HTERT RPE-1 (cell line): ENCODE measurements around the gene MYL9.
"Not testable (repeated sequence)": the region's sequence is repeated elsewhere in the genome, so short reads cannot be mapped to it uniquely, and the experiment has no call there.

Source experiments
- in situ Hi-C: fragments of 300-500 bp; cut with MboI; formaldehyde crosslinking; loops from 4 replicates; pipeline ENCODE4 v1.14.3; 2020; ENCODE audit warnings: low sequenced_read_pairs

The MYL9 gene

DNA sequence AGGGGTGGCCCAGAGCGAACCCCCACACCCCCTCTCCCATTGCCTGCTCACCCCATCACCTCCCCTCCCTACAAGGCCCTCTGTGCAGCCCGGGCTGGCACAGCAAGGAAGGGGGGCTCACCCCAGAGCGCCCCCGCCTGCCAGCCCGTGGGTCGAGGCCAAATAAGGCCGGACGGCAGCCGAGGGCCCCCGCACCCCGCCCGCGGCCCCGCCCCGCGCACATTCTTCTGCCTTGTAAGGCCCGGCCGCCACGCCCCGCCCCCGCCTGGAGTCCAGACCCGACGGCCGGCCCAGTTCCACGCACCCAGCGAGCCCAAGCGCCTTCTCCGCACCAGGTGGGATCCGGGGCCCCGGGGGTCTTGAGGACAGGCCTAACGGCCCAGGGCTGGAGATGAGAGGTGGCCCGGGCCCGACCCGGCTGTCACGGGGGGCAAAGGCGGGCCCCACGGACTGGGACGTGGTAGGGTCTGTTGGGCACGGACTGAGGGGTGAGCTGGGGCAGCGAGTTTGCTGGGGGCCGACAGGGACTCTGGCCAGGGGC, at the start of gene MYL9:
TSS of gene MYL9 (plus strand) at position 293 of the 541 bp plus-strand sequence. CDS start 3,366 bp downstream, outside the sequence.
- in situ Hi-C loops: no loop called here

DNA sequence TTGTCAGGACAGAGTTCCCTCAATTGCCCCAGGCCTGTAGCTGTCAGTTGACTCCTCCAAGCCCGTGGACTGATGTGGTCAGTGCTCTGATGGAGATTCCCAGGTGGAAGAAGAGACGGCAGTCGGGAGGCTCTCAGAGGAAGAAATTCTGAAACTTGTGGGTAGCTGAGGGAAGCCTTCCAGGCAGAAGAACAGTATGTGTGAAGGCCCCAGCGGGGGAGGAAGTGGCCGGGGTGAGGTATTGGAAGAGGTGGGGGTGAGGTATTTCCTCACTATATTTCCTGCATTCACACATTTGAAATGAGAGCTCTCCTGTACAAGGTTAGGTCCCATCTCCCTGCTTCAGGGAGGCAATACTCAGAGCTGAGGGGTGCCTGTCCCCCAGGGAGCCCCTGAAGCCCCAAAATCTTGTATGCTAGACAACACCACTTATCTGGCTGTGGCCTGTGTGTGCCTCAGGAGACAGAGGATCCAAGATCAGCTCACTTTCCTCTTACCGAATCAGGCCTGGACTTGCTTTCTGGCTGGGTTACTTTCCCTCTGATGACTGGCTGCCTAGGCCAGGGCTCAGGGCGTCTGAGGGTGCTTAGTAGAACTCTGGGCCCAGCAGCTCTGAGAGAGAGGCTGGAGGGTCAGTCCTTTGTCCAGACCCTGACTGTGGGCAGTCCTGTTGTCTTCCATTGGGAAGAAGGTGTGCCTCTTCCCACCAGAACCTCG, 49.3 kb upstream of the MYL9 start:
- in situ Hi-C loops: no loop called here

DNA sequence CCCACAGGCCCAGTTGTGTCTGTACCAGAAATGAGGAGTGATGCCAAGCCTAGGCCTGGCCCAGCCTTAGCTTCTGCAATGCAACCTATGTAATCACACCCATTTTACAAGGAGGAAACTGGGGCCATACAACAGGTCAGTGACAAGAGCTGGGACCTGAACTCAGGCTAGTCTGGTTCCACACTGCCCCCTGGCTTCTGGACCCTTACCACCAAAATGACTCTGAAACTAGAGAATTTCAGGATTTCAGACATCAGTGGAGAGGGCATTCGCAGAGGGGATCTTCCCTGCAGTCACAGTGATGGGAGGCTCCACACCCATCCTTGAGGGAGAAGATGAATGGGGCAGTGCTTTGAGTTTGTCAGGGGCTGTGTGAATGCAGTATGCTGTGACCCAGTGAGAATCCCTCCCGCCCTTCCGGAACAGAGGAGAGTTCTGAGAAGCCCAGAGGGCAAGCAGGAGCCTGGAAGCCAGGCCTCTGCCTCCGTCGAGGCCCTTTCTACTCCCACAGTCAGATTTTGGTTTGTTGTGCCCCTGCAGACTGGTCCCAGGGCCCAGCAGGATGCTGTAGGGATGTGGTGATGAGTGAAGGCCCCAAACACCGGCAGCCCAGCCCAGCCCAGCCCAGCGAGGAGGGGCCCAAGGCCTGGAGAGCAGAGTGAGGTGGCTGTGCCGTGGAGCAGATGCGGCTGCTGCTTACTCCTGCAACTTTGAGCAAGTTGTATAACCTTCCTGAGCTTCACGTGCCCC, 48.1 kb upstream of the MYL9 start:
- in situ Hi-C loops: no loop called here

DNA sequence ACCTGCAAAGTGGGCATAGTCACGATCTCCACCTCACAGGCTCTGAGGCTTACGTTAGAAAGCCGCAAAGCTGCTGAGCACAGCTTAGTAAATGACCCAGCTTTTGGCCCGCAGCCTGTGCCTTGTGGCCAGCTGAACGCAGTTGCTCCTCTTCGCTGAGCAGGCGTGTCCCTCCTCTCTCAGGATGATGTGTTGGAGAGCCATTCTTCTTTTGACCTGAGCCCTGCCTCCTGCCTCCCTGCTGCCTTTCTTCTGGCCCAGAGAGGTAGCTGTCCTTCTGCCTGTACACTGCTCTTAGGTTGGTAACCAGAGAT, 47.6 kb upstream of the MYL9 start:
- in situ Hi-C loops: no loop called here

DNA sequence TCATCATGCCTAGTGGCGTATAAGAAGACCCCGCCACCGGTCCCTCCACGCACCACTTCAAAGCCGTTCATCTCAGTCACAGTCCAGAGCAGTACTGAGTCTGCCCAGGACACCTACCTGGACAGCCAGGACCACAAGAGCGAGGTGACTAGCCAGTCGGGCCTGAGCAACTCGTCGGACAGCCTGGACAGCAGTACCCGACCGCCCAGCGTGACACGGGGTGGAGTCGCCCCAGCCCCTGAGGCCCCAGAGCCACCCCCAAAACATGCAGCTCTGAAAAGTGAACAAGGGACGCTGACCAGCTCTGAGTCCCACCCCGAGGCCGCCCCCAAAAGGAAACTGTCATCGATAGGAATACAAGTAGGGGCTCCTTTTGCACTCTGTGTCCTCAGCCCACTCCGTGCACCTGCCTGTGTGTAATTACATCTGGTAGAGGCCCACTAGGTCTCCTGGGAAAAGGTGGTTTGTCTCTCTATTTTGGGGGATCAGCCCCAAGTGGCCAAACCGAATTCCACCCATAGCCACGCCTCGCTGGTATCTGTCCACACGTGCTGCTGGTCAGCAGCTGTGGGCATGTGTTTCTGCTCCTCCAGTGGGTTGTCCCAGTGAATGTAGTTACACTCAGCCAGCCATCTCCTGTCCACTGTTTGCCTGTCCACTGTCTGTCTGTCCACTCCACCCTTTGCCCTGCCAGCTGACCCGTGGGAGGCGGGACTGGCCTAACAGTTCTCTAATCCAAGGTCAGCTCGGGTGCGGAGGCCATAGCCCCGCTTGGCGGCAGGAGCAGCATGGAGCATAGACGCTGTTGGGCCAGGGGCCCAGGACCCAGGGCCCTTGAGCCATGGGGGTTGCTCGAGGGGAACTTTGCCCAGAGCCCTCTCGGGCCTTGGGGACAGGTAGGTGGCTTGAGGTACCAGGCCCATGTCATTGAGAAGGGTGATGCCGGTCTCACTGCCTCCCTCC, 44.3 kb upstream of the MYL9 start:
- in situ Hi-C loops: no loop called here

DNA sequence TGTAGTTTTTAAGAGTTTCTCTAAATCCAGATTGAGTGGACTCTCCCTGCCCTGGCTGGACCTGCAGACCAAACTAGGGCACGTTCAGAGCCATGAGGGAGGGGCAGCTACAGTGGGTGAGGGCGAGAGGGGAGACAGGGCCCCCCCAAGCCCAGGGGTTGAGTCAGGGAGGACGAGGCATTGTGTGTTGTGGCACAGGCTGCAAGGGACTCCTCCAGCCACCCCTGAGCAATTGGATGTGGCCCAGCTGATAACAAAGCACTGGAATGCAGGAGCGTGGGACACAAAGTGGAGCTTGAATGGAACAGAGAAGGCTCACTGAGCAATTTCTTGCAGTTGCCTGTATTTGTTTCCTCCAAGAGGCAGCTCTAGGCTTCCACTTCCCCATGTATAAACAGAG, 43.5 kb upstream of the MYL9 start:
- in situ Hi-C loops: no loop called here

DNA sequence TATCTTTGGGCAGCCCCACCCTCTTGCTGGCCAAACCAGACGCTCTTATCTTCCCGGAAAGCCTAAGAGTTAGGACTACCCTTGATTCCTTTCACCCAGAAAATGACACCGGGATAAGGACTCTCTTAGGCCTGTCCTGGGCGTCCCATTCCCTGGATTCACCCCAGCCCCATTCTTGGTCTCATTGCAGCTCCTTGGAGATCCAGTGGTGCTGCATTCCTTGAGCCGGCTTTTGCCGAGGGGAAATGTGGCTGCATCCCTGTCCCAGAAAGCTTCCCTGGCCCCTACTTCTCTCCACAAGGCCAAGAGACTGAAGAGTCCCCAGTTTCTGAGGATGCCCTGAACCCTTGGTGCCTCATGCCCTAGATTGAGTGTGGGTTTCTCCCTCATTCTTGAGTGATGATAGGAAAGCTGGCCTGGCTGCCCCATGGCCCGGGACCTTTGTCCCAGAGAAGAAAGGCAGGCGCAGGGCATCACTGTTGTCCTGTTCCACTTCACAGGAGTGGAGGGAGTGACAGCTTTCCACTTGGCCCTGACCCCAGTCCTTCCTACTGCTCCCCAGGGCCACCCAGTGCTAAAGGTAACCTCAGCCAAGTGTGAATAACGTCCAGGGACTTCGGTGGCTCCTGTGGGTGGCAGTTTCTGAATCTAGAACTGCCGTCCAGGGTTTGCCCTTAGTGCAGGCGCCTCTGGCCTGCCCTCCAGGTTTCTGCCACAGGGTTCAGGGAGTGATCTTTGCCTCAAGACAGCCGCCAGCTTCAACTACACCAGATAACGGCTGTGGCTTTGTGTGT, 42.7 kb upstream of the MYL9 start:
- in situ Hi-C loops: no loop called here

DNA sequence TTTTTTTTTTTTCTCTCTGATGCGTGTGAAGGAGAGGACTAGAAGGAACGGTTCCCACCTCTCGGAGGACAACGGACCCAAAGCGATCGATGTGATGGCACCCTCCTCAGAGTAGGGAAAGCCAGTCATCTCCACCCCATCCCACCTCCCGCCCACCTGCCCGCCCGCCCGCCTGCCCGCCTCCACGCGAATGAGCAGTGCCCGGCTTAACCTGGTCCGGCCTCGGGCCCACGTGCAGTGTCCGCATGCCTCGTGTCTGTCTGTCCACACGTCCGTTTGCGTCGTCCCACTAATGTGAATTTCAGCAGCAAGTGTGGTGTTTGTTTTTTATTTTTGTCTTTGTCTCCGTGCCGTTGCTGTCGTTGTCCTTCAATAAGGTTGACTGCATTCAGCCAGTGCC, 42.1 kb upstream of the MYL9 start:
- in situ Hi-C loops: no loop called here

DNA sequence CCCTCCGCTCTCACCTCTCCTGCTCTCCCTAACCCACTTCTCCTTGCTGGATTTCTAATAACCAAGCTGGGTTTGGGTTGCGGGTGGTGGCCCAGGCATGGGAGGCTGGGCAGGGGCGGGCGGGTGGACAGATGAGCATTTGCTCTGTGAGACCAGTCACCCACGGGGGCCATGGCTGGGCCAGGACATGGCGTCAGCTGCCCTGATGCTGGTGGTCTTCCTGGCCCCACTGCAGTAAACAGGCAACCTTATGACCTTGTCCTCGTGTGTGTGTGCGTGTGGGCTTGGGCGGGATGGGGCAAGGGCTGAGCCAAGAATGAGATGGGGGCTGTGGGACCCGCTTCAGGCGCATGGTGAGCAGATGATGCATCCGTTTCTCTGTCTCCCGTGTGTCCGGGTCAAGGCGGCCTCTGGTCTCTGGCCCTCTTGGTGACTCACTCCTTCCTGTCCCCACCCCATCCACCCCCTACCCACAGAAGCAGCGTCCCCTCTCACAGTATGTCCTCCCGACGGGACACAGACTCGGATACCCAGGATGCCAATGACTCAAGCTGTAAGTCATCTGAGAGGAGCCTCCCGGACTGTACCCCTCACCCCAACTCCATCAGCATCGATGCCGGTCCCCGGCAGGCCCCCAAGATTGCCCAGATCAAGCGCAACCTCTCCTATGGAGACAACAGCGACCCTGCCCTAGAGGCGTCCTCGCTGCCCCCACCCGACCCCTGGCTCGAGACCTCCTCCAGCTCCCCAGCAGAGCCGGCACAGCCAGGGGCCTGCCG, 41.4 kb upstream of the MYL9 start:
- in situ Hi-C loops: no loop called here

DNA sequence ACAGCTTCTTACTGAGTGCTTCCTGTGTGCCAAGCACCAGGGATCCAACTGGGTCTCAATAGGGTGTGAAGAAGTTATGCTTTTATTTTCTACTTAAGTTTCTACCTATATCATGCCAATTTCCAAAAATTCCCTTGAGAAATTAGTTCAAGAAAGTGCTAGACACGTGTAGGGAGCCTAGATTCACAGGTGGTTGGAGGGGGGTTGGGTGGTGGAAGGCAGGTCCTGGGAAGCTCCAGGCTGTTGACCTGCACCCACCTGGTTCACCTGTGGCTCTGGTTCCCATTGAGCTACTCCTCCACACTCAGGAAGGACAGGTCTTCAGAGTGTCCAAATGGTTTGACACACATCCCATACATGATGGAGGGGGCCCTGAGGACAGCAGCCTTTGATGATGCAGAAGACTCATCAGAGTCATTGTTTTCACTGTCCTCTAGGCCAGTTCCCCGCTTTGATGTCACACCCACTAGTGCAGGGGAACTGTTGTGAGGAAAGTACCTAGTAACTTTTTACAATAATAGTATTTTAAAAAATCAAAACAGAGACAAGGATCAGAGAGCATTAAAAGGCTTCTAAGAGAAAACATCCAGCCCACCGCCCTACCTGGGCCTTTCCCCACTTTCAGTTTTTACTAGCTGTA, 39.8 kb upstream of the MYL9 start:
- in situ Hi-C loops: no loop called here

DNA sequence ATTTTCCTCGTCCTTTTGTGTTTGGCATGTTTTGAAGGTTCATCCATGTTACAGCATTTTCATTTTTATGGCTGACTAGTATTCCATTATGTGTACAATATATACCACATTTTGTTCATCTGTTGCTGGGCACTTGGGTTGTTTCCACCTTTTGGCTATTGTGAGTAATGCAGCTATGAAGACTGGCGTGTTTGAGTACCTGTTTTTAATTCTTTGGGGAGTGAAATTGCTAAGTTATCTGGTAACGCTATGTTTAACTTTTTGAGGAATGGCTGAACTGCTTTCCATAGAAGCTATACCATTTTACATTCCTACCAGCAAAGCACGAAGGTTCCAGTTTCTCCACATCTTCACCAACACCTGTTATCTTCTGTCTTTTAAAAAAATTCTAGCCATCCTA, 37.0 kb upstream of the MYL9 start:
- in situ Hi-C loops: no loop called here

DNA sequence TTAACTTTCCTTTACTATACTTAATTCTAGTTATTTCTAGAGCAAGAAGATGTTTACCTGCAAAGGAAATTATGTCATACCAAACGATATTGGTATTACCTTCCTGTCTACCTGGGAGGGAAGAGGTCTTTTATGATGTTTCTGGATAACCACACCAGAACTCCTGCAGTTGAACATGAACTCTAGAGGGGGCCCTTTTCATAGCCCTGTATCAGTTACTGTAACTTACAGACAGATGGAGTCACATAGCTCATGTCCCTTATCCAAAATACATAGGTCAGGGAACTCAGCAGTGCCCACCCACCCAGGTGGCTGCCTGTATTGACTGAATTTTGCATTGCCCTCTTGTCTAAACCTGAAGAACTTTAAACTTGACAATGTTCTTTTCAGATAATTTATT, 35.1 kb upstream of the MYL9 start:
- in situ Hi-C loops: no loop called here

DNA sequence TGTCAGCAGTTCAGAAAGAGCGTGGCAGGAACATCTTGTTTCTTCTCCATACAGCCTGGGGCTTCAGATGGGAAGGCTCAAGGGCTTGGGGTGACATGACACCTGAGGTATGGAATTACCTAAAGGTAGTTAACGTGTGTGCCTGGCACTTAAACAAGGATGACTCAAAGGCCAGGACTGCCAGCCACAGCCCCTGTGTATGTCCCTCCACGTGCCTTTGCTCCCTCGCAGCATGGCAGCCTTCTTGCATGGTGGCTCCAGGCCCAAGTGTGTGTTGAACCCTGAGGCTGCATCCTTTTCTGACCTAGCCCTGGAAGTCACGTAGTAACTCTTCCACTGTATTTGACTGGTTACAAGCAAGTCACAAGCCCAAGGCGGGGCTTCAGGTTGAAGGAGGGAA, 33.6 kb upstream of the MYL9 start:
- in situ Hi-C loops: no loop called here

DNA sequence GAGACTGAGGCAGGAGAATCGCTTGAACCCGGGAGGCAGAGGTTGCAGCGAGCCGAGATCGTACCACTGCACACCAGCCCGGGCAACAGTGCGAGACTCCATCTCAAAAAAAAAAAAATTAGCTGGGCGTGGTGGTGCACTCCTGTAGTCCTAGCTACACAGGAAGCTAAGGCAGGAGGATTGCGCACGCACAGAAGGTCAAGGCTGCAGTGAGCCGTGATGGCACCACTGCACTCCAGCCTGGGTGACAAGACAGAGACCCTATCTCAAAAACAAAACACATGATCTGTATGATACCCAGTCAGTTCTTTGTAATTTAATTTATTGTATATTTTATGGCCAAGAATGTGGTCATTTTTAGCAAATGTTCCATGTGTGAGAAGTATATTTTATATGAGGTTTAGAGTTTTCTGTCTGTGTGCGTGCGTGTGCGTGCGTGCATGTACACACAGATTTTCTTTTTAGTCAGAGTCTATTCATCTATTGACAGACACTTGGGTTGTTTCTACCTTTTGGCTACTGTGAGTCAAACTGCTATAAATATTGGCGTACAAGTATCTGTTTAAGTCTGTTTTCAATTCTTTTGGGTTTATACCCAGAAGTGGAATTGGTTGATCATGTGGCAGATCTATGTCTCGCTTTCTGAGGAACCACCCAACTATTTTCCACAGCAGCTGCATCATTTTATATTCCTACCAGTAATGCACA, 22.2 kb upstream of the MYL9 start:
- in situ Hi-C loops: no loop called here

DNA sequence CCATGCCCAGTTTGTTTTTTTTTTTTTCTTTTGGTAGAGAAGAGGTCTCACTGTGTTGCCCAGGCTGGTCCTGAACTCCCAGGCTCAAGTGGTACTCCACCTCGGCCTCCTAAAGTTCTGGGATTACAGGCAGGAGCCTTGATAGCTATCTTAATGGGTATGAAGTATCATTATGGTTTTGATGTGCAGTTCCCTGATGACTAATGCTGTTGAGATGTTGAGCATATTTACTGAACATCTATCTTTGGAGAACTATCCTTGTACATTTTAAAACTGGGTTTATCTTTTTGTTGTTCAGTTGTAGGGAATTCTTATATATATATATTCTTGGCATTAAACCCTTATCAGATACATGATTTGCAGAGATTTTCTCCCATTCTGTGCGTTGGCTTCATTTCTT, 21.4 kb upstream of the MYL9 start:
- in situ Hi-C loops: no loop called here

DNA sequence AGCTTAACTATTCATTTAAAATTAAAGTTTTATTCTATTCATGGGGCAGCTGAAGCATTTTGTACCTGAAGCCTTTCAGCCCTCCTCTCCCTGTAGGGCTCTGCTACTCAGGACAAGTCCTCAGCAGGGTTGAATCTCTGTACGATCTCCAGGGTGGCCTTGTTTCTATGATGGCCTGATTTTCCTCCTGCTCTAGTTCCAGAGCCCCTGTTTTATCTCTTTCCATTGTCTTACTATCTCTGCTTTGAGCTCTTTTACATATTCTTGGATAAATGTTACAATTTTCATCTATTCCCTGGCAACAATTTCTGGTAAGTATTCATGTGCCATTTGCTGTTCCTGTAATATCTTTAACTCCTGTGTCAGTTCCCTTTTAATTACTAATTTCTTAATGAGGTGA, 19.8 kb upstream of the MYL9 start:
- in situ Hi-C loops: no loop called here

DNA sequence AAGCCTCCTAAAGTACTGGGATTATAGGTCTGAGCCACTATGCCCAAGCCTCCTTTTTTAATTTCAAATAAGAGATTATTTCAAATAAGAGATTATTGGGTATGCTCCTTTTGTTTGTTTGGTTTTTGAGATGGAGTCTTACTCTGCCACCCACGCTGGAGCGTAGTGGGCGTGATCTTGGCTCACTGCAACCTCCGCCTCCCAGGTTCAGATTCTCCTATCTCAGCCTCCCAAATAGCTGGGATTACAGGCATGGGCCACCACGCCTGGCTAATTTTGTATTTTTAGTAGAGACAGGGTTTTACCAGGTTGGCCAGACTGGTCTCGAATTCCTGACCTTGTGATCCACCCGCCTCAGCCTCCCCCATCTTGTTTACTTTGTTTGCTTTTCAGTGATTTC, 18.9 kb upstream of the MYL9 start:
- in situ Hi-C loops: not testable (repeated sequence)

DNA sequence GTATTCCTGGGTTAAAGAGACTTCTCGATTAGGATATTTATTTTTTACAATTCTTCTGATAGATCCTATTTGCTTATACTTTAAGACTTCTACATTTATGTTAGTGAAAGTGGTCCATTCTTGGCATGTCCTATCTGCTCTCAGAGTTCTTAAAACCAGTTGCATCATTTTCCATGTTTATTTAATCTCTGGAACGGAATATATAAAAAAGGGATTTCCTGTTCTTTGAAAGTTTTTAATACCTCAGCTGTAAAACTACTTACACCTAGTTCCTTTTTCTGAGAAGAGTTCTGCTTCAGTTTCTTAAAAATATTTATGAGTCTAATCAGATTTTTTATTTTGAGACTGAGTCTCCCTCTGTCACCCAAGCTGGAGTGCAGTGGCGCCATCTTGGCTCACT, 18.0 kb upstream of the MYL9 start:
- in situ Hi-C loops: no loop called here
